SK-N-MC (cell line): ENCODE measurements around the gene LRP8.

Source experiments
- EZH2 ChIP-seq: fragments of 200-600 bp; sonication (generic); IDR thresholded peaks from one replicate; pipeline ENCODE4 v1.6.1; 2017; ENCODE audit warnings: antibody characterized with exemption
- FOXP2 ChIP-seq: optimal IDR thresholded peaks from 2 replicates; pipeline ENCODE3; 2011; ENCODE audit warnings: mild to moderate bottlenecking, moderate library complexity; ENCODE audit not compliant: insufficient read depth; ENCODE audit errors: extremely low read length, control extremely low read depth
- POLR2AphosphoS5 ChIP-seq: IDR thresholded peaks from 2 replicates; pipeline ENCODE4 v1.6.1; 2012; ENCODE audit warnings: mild to moderate bottlenecking, low read depth, low read length, borderline replicate concordance

GRCh38 chr1:53237638-53238037 lies 90.2 kb downstream of the LRP8 start:
- TF ChIP-seq POLR2AphosphoS5 (no peak), EZH2 (no peak), FOXP2 (no peak)
